SK-N-MC (cell line): Measurements from ENCODE around the gene TMEM154.

Source experiments
- EZH2 ChIP-seq: fragments of 200-600 bp; sonication (generic); IDR thresholded peaks from one replicate; pipeline ENCODE4 v1.6.1; 2017; ENCODE audit warnings: antibody characterized with exemption
- POLR2AphosphoS5 ChIP-seq: IDR thresholded peaks from 2 replicates; pipeline ENCODE4 v1.6.1; 2012; ENCODE audit warnings: mild to moderate bottlenecking, low read depth, low read length, borderline replicate concordance

- TF ChIP-seq POLR2AphosphoS5 (no peak), EZH2 (no peak)
Observed at GRCh38 chr4:152713951-152714705, 34.3 kb upstream of the TMEM154 start.
